H1 (cell line): ENCODE results near the gene AKAP4. TPM values are rescaled to one million over a fixed set of nuclear protein-coding genes. Genes with fewer than 3 reads are reported as not detected.

ENCODE experiments used
- CTCF ChIA-PET: fragments of 300-600 bp; sonication (Branson Sonifier 250); formaldehyde crosslinking; loops from one replicate; lab custom pipeline; 2021; ENCODE audit not compliant: partially characterized antibody; lab: Charles Lee
- POLR2A ChIA-PET: fragments of 300-600 bp; sonication (Branson Sonifier 250); formaldehyde crosslinking; loops from one replicate; lab custom pipeline; 2021; ENCODE audit warnings: inconsistent platforms; ENCODE audit not compliant: partially characterized antibody; lab: Charles Lee
- DNase-seq, 2 experiments: peaks; one replicate each; pipeline versions ENCODE4 v3.0.0 to v3.0.0-alpha.2; 2010 to 2022; ENCODE audit warnings: low spot score in 2 of 2, low read depth in 1 of 2, mixed read lengths in 1 of 2
- FAIRE-seq: peaks from 2 replicates; lab custom pipeline; 2011; peaks lifted over from hg19 to GRCh38; lab: Jason Lieb, UNC
- H2AFZ ChIP-seq: 2 replicates; pipeline ENCODE4 v1.8.1; 2012; ENCODE audit warnings: low read length, inconsistent platforms
- H2AK5ac ChIP-seq: 2 replicates; pipeline ENCODE4 v1.6.1; 2013; ENCODE audit warnings: low read depth, low read length
- H2BK120ac ChIP-seq: replicated peaks from 2 replicates; pipeline ENCODE3; 2013; ENCODE audit warnings: low read depth, low read length, inconsistent platforms
- H2BK12ac ChIP-seq: 2 replicates; pipeline ENCODE4 v1.6.1; 2013; ENCODE audit warnings: low read depth, low read length
- H2BK15ac ChIP-seq: 2 replicates; pipeline ENCODE4 v1.6.1; 2013; ENCODE audit warnings: low read length
- H2BK20ac ChIP-seq: 2 replicates; pipeline ENCODE4 v1.6.1; 2013; ENCODE audit warnings: low read length
- H2BK5ac ChIP-seq: 2 replicates; pipeline ENCODE4 v1.6.1; 2013; ENCODE audit warnings: low read depth, low read length
- H3K14ac ChIP-seq: 2 replicates; pipeline ENCODE4 v1.6.1; 2013; ENCODE audit warnings: inconsistent platforms; ENCODE audit not compliant: insufficient read length
- H3K18ac ChIP-seq: 2 replicates; pipeline ENCODE4 v1.6.1; 2013; ENCODE audit warnings: low read length; ENCODE audit errors: extremely low read depth
- H3K23ac ChIP-seq: 2 replicates; pipeline ENCODE4 v1.6.1; 2013; ENCODE audit warnings: inconsistent platforms; ENCODE audit not compliant: insufficient read length
- H3K23me2 ChIP-seq: 2 replicates; pipeline ENCODE4 v1.6.1; 2013; ENCODE audit warnings: low read depth, low read length
- H3K27ac ChIP-seq: 2 replicates; pipeline ENCODE4 v1.6.1; 2011; ENCODE audit warnings: low read depth, low read length, inconsistent platforms
- H3K27me3 ChIP-seq, 4 experiments: replicated peaks in 1 of 4; 1 replicate in 1 of 4; 2 replicates in 3 of 4; pipeline versions ENCODE4 v1.6.1 to v1.8.1; 2011 to 2013; ENCODE audit warnings: low read length in 3 of 4, mild to moderate bottlenecking in 3 of 4, inconsistent platforms in 2 of 4, mixed read lengths in 2 of 4, moderate library complexity in 1 of 4; ENCODE audit not compliant: control insufficient read depth in 3 of 4, insufficient read depth in 3 of 4; ENCODE audit errors: extremely low read depth in 1 of 4
- H3K36me3 ChIP-seq, 4 experiments: 2 replicates each; pipeline versions ENCODE4 v1.6.1 to v1.8.1; 2011 to 2013; ENCODE audit warnings: mild to moderate bottlenecking in 4 of 4, low read length in 3 of 4, moderate library complexity in 2 of 4, control low read depth in 1 of 4, inconsistent platforms in 1 of 4; ENCODE audit not compliant: insufficient read depth in 4 of 4, control insufficient read depth in 2 of 4
- H3K4ac ChIP-seq: replicated peaks from 2 replicates; pipeline ENCODE3; 2013; ENCODE audit warnings: low read length, low read depth, mixed read lengths, inconsistent platforms; ENCODE audit not compliant: insufficient read length
- H3K4me1 ChIP-seq, 4 experiments: replicated peaks in 1 of 4; 1 replicate in 1 of 4; 2 replicates in 3 of 4; pipeline versions ENCODE4 v1.6.1 to v1.8.1; 2011 to 2013; ENCODE audit warnings: low read length in 3 of 4, inconsistent platforms in 2 of 4, mixed read lengths in 1 of 4; ENCODE audit not compliant: insufficient read depth in 4 of 4, control insufficient read depth in 3 of 4
- H3K4me2 ChIP-seq, 2 experiments: 2 replicates each; pipeline versions ENCODE4 v1.6.1 to v1.8.1; 2011 to 2013; ENCODE audit warnings: low read depth in 2 of 2, low read length in 2 of 2, control low read depth in 1 of 2, inconsistent platforms in 1 of 2, mild to moderate bottlenecking in 1 of 2; ENCODE audit not compliant: insufficient read depth in 1 of 2
- H3K4me3 ChIP-seq, 4 experiments: fragments of 200-600, 300-600 bp in 1 of 4; sonication (generic), shearing (Covaris generic), sonication (Bioruptor Twin) in 1 of 4; 2 replicates each; pipeline versions ENCODE4 v1.5.1 to v1.8.1; 2011 to 2016; ENCODE audit warnings: low read length in 4 of 4, low read depth in 3 of 4, control low read depth in 2 of 4, inconsistent platforms in 2 of 4, mild to moderate bottlenecking in 2 of 4, mixed read lengths in 1 of 4, moderate library complexity in 1 of 4; ENCODE audit not compliant: insufficient read depth in 2 of 4; ENCODE audit errors: extremely low read depth in 1 of 4
- H3K56ac ChIP-seq: replicated peaks from 2 replicates; pipeline ENCODE3; 2013; ENCODE audit warnings: low read depth, mild to moderate bottlenecking, mixed read lengths, low read length, inconsistent platforms; ENCODE audit not compliant: insufficient read length
- H3K79me1 ChIP-seq: 2 replicates; pipeline ENCODE4 v1.6.1; 2013; ENCODE audit warnings: low read depth, low read length, control low read depth
- H3K79me2 ChIP-seq, 2 experiments: 2 replicates each; pipeline versions ENCODE4 v1.6.1 to v1.8.1; 2012 to 2013; ENCODE audit warnings: low read length in 2 of 2, mild to moderate bottlenecking in 2 of 2, inconsistent platforms in 1 of 2; ENCODE audit not compliant: insufficient read depth in 2 of 2, control insufficient read depth in 1 of 2
- H3K9ac ChIP-seq, 4 experiments: replicated peaks in 1 of 4; 1 replicate in 1 of 4; 2 replicates in 3 of 4; pipeline versions ENCODE4 v1.6.1 to v1.8.1; 2011 to 2013; ENCODE audit warnings: low read depth in 3 of 4, low read length in 3 of 4, control low read depth in 2 of 4, mild to moderate bottlenecking in 2 of 4, moderate library complexity in 2 of 4, inconsistent platforms in 1 of 4; ENCODE audit errors: extremely low read depth in 1 of 4
- H3K9me3 ChIP-seq, 2 experiments: 2 replicates each; pipeline versions ENCODE4 v1.6.1 to v1.8.1; 2012 to 2013; ENCODE audit warnings: mild to moderate bottlenecking in 2 of 2, moderate library complexity in 2 of 2, control low read depth in 1 of 2, inconsistent platforms in 1 of 2, low read depth in 1 of 2, low read length in 1 of 2, mixed read lengths in 1 of 2; ENCODE audit not compliant: insufficient read depth in 2 of 2
- H4K20me1 ChIP-seq, 2 experiments: replicated peaks in 1 of 2; 2 replicates each; pipeline versions ENCODE3 to v1.8.1; 2011 to 2013; ENCODE audit warnings: inconsistent platforms in 2 of 2, low read length in 2 of 2, mild to moderate bottlenecking in 1 of 2; ENCODE audit not compliant: insufficient read depth in 2 of 2, control insufficient read depth in 1 of 2
- H4K5ac ChIP-seq: 2 replicates; pipeline ENCODE4 v1.6.1; 2013; ENCODE audit warnings: low read length, low read depth, mixed read lengths, inconsistent platforms; ENCODE audit not compliant: insufficient read length
- H4K8ac ChIP-seq: 2 replicates; pipeline ENCODE4 v1.8.0; 2013; ENCODE audit warnings: mild to moderate bottlenecking, moderate library complexity, low read length, inconsistent platforms; ENCODE audit not compliant: insufficient read depth; ENCODE audit errors: extremely low read depth
- H4K91ac ChIP-seq: replicated peaks from 2 replicates; pipeline ENCODE3; 2013; ENCODE audit warnings: low read length, mixed read lengths, inconsistent platforms; ENCODE audit not compliant: insufficient read length
- BRCA1 ChIP-seq: IDR thresholded peaks from 2 replicates; pipeline ENCODE4 v1.6.1; 2012; ENCODE audit warnings: low read depth, low read length, improper control_type of control experiment
- CEBPB ChIP-seq: IDR thresholded peaks from 2 replicates; pipeline ENCODE4 v1.6.1; 2012; ENCODE audit warnings: low read depth, low read length
- CREB1 ChIP-seq: IDR thresholded peaks from 2 replicates; pipeline ENCODE4 v1.6.1; 2012; ENCODE audit warnings: inconsistent platforms
- EGR1 ChIP-seq: IDR thresholded peaks from 2 replicates; pipeline ENCODE4 v1.6.1; 2011; ENCODE audit warnings: low read depth, low read length, borderline replicate concordance
- FOSL1 ChIP-seq: IDR thresholded peaks from 2 replicates; pipeline ENCODE4 v1.6.1; 2011; ENCODE audit warnings: mild to moderate bottlenecking, low read depth, low read length, moderate library complexity; ENCODE audit not compliant: insufficient read depth
- JUN ChIP-seq: IDR thresholded peaks from 2 replicates; pipeline ENCODE4 v1.6.1; 2011; ENCODE audit warnings: low read depth, mild to moderate bottlenecking, improper control_type of control experiment, low read length
- MAFK ChIP-seq: IDR thresholded peaks from 2 replicates; pipeline ENCODE4 v1.6.1; 2012; ENCODE audit warnings: low read depth, mild to moderate bottlenecking, improper control_type of control experiment, low read length
- RNF2 ChIP-seq: fragments of 200-900, 300-1000 bp; sonication (generic); IDR thresholded peaks from 2 replicates; pipeline ENCODE4 v1.7.1; 2016; ENCODE audit warnings: borderline replicate concordance, low read depth, mild to moderate bottlenecking, antibody characterized with exemption, low read length; ENCODE audit not compliant: poor library complexity, severe bottlenecking; ENCODE audit errors: missing control alignments
- RXRA ChIP-seq: IDR thresholded peaks from 2 replicates; pipeline ENCODE4 v1.6.1; 2011; ENCODE audit warnings: low read depth, mild to moderate bottlenecking, low read length, moderate library complexity; ENCODE audit not compliant: insufficient read depth
- SAP30 ChIP-seq: fragments of 300-600 bp; sonication (generic); IDR thresholded peaks from 2 replicates; pipeline ENCODE4 v1.7.1; 2012; ENCODE audit warnings: low read length, moderate library complexity, mild to moderate bottlenecking, inconsistent platforms; ENCODE audit not compliant: insufficient read depth, insufficient replicate concordance
- SP2 ChIP-seq: IDR thresholded peaks from 2 replicates; pipeline ENCODE4 v1.6.1; 2012; ENCODE audit warnings: mild to moderate bottlenecking, low read length, inconsistent platforms
- SRF ChIP-seq: IDR thresholded peaks from 2 replicates; pipeline ENCODE4 v1.6.1; 2011; ENCODE audit warnings: mild to moderate bottlenecking, low read depth, low read length, moderate library complexity
- TAF1 ChIP-seq: IDR thresholded peaks from 2 replicates; pipeline ENCODE4 v1.6.1; 2011; ENCODE audit warnings: mild to moderate bottlenecking, low read depth, low read length
- TCF12 ChIP-seq: IDR thresholded peaks from 2 replicates; pipeline ENCODE4 v1.6.1; 2011; ENCODE audit warnings: low read depth, mild to moderate bottlenecking, low read length
- YY1 ChIP-seq: IDR thresholded peaks from 2 replicates; pipeline ENCODE4 v1.6.1; 2011; ENCODE audit warnings: low read depth, mild to moderate bottlenecking, low read length
- ZNF274 ChIP-seq: IDR thresholded peaks from 2 replicates; pipeline ENCODE4 v1.7.0; 2012; ENCODE audit warnings: low read length, borderline replicate concordance; ENCODE audit errors: extremely low read depth
- WGBS, 2 experiments: shearing (Covaris generic) in 1 of 2; methylation state at CpG; one replicate each; pipeline versions ENCODE4 v1.1.6 to v1.1.7; 2013 to 2015; ENCODE audit warnings: low lambda C conversion rate in 2 of 2, mixed read lengths in 2 of 2, inconsistent platforms in 1 of 2, low coverage in 1 of 2, missing lambda C conversion rate in 1 of 2; ENCODE audit not compliant: insufficient replicate concordance in 2 of 2, insufficient coverage in 1 of 2, insufficient read length in 1 of 2; ENCODE audit errors: extremely low coverage in 1 of 2, missing lambda C conversion rate in 1 of 2; 5-methylcytosine and 5-hydroxymethylcytosine counted together
- polyA plus RNA-seq, 7 experiments: library from polyadenylated mRNA; depleted of rRNA in 3 of 7; stranded (reverse) in 5 of 7; unstranded in 2 of 7; fragments of >200 nt in 5 of 7; fragments of 200-250 nt in 2 of 7; gene quantifications; 1 replicate in 5 of 7; 2 replicates in 1 of 7; 4 replicates in 1 of 7; pipeline versions ENCODE4 v1.2.1 to v1.2.3, GENCODE V29; 2011 to 2013; ENCODE audit warnings: missing spikeins in 2 of 7, mixed read lengths in 2 of 7
- total RNA-seq: library from RNA; stranded (reverse); fragmentation: NEBNext Ultra II Directional; extraction: Animal tissue kit (Norgen Biotek cat#: 25700); gene quantifications from 2 replicates; pipeline ENCODE4 v1.2.1, GENCODE V29; 2021

Gene AKAP4
- total and polyA plus RNA-seq, 2 of the 8 experiments (the other 6 are each of a cell fraction or from before 2014, with no cell fraction given), result not detected

GRCh38 chrX:50167366-50167765 is 33.4 kb downstream of the AKAP4 start:
- H2AFZ ChIP-seq, result no peak overlapping the region
- H3K27me3 ChIP-seq, result no peaks in the 10 kb centered on the region
- no peak overlapping the region for H3K27ac ChIP-seq
- H4K8ac ChIP-seq, result no peak overlapping the region
- H2BK5ac ChIP-seq, result no peak overlapping the region
- CTCF ChIA-PET, result interaction anchor here (0.6 to 0.7 kb wide), 2 partner anchors 66 to 69 kb away, joined by 3 read pairs; no protein-coding TSS in a partner anchor
- H3K14ac ChIP-seq, result no peak overlapping the region
- H3K23me2 ChIP-seq, result no peaks in the 10 kb centered on the region
- no peak overlapping the region for H2BK15ac ChIP-seq
- no peak overlapping the region for H3K56ac ChIP-seq
- DNase-seq, result no peak
- no peak overlapping the region for H4K91ac ChIP-seq
- no peaks in the 10 kb centered on the region for H3K79me1 ChIP-seq
- no peak for FAIRE-seq
- H3K23ac ChIP-seq, result no peak overlapping the region
- H3K9ac ChIP-seq, result no peak overlapping the region
- H3K4me2 ChIP-seq, result no peak overlapping the region
- no peaks in the 10 kb centered on the region for H3K9me3 ChIP-seq
- H3K79me2 ChIP-seq, result no peaks in the 10 kb centered on the region
- POLR2A ChIA-PET, result interaction anchor here (0.6 kb wide), 1 partner anchor 302 kb away, joined by 3 read pairs; no protein-coding TSS in a partner anchor
- H3K4me3 ChIP-seq, result no peak overlapping the region
- H2AK5ac ChIP-seq, result no peak overlapping the region
- no peak overlapping the region for H4K5ac ChIP-seq
- 89% methylated on average over 3 of the region's 7 CpGs; no CpG with 5 or more reads in 1 of the 2 experiments for WGBS, 2 experiments
- H3K4me1 ChIP-seq, result 0 out of 7 replicates have a peak, but pooled peaks cover 0 to 3% (median 0%) of the 10 kb centered on the region in 4 experiments
- no peak overlapping the region for H2BK20ac ChIP-seq
- H2BK12ac ChIP-seq, result no peak overlapping the region
- H3K4ac ChIP-seq, result no peak overlapping the region
- H2BK120ac ChIP-seq, result no peak overlapping the region
- H3K18ac ChIP-seq, result no peak overlapping the region
- no peaks in the 10 kb centered on the region for H3K36me3 ChIP-seq
- H4K20me1 ChIP-seq, result no peaks in the 10 kb centered on the region
- TF ChIP-seq CEBPB, result no peak
- TF ChIP-seq CREB1, result no peak
- TF ChIP-seq SAP30, result no peak
- TF ChIP-seq RXRA, result no peak
- no peak for TF ChIP-seq BRCA1
- no peak for TF ChIP-seq JUN
- TF ChIP-seq ZNF274, result no peak
- TF ChIP-seq RNF2, result no peak
- TF ChIP-seq YY1, result no peak
- no peak for TF ChIP-seq FOSL1
- no peak for TF ChIP-seq TAF1
- TF ChIP-seq MAFK, result no peak
- TF ChIP-seq EGR1, result no peak
- TF ChIP-seq SP2, result no peak
- no peak for TF ChIP-seq TCF12
- TF ChIP-seq SRF, result no peak
